HG02943 (cell line): ENCODE results near the gene PVALEF.

Source experiments
- ATAC-seq: cut with Tn5 transposase; IDR thresholded peaks from one replicate; pipeline ENCODE4 v1.9.1; 2021; ENCODE audit warnings: mild to moderate bottlenecking, low read depth, moderate library complexity; ENCODE audit not compliant: unreplicated experiment

Gene PVALEF

DNA sequence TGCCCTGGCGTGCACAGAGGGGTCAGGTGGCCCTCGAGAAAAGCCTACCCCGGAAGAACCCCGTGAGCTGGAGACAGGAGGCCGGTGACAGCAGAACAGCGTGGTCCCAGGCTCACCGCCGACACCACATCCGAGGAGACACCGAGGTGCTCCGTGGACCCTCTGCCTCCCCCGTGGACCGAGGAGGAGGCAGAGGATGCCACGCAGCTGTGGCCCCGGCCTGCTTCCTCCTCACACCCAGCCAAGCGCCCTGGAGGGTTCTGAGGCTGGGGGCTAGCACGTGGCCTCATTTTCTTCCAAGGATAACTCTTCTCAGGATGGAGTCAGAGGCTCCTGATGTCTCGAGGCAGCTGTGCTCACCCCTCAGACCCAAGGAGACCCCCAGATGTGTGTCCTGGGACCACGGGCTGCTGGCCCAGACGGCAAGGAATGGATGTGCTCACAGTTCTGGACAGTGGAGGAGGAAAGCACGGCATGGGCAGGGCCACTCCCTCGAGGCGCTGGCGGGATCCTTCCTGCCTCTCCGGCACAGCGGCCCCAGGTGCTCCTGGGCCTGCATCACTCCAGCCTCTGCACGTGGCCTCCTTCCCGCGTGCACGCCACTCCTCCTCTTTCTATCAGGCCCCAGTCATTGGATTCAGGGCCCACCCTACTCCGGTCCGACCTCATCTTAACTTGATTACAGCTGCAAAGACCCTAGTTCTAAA lies 4.4 kb upstream of the PVALEF start:
- ATAC-seq: no peak

DNA sequence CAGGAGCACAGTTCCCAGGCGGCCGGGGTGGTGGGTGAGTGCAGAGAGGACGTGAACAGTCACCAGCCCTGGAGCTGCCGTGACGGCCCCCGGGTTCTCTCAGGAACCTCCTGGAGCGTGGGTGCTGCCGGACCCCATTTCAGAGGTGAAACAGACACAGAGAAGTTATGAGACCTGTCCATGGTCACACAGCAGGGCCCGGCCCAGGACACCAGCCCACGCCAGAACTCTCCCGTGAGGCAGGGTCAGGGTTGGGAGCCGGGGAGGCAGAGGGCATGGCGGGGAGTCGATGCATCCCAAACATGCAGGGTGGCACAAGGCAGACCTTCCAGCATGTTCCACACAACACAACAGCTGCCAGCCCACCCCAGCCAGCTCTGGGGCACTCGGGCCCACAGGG lies 3.8 kb upstream of the PVALEF start:
- no peak for ATAC-seq

DNA sequence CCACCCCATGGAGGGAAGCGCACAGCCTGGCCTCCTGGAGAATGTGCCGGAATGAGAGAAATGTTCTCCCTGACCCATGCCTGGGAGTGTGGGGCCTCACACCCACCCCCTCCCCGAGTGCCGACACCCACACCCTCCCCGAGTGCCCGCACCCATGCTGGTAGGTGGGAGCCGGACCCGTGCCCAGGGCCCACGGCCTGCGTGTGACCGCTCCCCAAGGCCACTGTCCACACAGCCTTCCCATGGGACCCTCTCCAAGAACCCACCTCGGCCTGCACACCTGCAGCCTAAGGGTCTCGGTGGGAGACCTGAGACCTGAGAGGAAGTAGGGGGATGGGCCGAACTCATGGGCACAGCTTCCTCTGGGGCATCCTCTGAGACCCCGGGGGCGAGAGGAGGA lies 3.3 kb upstream of the PVALEF start:
- ATAC-seq: no peak

DNA sequence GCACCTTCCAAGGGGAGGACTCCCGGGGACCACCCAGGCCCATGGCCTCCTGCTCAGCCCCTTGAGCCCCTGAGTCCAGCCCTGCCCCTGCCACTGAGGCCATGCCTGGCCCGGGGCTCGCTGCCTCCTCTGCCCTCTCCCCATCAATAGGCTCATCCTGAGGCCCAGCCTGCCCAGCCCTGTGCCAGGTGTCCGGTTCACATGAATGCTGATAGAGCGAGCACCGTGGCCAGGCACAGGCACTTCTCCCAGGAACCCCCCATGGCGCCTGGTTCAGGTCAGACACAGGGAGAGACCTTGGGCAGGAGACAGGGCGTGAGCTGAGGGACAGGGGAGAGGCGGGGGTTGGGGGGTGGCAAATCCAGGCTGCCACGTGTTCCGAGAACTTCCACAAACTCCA lies 2.8 kb upstream of the PVALEF start:
- no peak for ATAC-seq

DNA sequence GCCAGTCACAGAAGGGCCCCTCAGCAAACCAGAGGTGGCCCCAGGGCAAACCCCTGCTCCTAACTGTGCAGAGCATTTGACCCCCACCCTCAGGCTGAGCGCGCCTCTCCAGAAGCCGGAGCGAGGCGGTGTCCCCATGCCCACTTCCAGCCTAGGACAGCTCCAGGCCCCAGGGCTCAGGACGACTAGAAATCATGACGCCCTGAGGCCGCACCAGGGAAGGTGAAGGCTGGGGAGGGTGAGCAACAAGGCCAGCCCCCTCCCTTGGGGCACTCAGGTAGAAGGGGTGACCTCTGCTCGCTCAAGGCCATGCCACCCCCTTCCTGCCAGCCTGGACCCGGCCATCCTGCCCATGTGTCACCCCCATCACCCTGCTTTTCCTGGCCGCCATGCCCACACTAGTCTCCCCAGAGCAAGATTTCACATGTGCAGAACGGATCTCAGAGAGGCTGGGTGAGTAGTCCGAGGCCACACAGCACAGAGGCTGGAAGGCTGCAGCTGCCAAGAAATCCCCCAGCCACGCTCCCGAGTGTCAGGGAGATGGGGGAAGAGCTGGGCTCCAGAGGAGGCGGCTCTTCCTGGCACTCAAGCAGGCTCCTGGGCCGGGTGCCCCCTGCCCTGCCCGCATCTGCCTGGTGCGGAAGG lies 2.1 kb upstream of the PVALEF start:
- no peak for ATAC-seq

- no peak for ATAC-seq
Observed at GRCh38 chr17:81163703-81164370, 1.5 kb upstream of the PVALEF start.

- ATAC-seq: no peak
Observed at GRCh38 chr17:81164371-81165245, 699 bp upstream of the PVALEF start.

- ATAC-seq: no peak
Observed at GRCh38 chr17:81166033-81166492, 756 bp downstream of the PVALEF start, which contains the start of gene AATK. Gene AATK, minus strand, starts transcription at chr17:81166221. Its CDS starts 229 bp downstream, at chr17:81165992.

- ATAC-seq: no peak
Observed at GRCh38 chr17:81167194-81167524, 1.9 kb downstream of the PVALEF start.

GRCh38 chr17:81167638-81168037 lies 2.3 kb downstream of the PVALEF start:
- no peak for ATAC-seq

DNA sequence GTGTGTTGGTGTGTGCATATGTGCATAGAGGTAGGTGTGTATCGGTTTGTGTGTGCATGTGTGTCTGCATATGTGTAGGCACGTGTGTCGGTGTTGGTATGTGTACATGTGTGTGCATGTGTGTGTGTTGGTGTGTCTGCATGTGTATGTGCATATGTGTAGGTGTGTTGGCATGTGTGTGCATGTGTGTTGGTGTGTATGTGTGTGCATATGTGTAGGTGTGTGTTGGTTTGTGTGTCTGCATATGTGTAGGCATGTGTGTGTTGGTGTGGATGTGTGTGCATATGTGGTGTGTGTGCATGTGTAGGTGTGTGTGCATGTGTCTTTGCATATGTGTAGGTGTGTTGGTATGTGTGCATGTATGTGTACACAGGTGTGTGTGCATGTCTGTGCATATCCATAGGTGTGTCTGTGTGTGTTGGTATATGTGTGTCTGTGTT lies 4.6 kb downstream of the PVALEF start:
- ATAC-seq: no peak

DNA sequence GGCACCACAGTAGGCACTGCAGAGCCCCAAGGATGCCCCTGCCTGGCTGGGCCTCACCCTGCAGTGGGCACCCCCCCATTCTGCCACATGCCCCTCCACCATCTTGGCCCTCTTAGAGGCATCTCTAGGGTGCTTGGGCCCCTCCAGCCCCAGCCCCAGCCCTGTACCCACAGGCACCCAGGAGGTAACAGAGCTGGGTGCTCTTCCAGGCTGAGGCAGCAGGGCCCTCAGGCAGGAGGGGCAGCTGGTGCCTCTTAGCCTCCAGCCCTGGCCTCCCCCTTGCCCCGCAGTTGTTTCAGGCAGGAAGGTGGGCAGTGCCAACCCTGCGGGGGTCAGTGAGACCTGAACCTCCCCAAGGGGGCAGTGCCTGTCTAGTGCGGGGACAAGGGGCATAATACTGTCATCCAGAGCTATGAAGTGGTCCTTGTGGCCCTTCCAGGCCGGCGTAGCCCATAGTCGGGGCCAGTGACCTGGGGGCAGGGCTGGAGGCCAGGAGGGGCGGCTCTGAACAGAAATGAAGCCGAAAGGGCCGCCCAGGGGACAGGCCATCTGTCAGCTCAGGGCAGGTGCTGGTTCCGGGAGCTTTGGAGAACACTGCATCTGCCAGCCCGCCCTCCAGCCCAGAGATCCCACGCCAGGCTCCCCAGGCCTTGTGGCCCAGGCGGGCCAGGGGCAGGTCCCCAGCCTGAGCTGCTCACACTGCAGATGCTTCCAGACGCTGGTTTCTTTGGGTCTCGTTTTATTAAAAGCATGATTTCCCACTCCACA lies 5.6 kb downstream of the PVALEF start:
- ATAC-seq: no peak

DNA sequence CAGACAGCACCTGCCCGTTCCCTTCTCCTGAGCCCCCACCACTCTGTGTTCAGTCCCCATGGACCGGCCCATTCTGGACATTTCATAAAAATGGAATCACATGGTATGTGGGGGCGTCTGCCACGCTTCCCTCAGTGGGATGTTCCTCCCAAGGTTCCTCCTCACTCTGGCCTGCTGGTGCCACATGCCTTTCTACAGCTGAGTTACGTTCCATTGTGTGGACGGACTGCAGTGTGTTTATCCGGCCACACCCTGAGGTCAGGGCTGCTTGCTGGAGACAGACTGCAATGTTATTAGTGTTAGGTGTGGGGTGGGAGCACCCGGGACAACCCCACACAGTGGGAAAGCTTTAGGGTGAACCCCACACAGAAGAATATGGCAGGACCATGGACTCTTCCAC lies 6.6 kb downstream of the PVALEF start:
- ATAC-seq: no peak

- ATAC-seq: no peak
Observed at GRCh38 chr17:81173052-81173761, 7.9 kb downstream of the PVALEF start.

DNA sequence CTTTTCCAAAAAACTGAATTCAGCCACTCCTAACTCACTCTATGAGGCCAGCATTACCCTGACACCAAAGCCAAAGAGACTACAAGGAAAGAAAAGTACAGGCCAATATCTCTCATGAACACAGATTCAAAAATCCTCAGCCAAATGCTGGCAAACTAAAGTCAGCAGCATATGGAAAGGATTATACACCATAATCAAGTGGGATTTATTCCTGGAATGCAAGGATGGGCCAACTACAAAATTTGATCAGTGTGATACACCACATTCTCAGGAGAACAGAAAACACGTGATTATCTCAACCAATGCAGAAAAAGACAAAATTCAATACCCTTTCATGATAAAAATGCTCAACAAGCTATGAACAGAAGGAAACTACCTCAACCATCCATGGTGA lies 8.5 kb downstream of the PVALEF start:
- no peak for ATAC-seq

- ATAC-seq: no peak
Observed at GRCh38 chr17:81176666-81177065, 11.4 kb downstream of the PVALEF start.

GRCh38 chr17:81178136-81179091 lies 13.1 kb downstream of the PVALEF start:
- no peak for ATAC-seq

GRCh38 chr17:81179220-81179619 lies 13.9 kb downstream of the PVALEF start:
- ATAC-seq: no peak
